GM11168 (cell line): ENCODE results near the gene SCP2.

Experiments
- in situ Hi-C: fragments of 300-500 bp; cut with MboI; formaldehyde crosslinking; loops from one replicate; pipeline ENCODE4 v1.12.0; 2022; ENCODE audit warnings: low sequenced_read_pairs; ENCODE audit not compliant: unreplicated experiment

SCP2 gene

GRCh38 chr1:53062708-53063591 is 135.9 kb downstream of the SCP2 start:
- in situ Hi-C loops, result no loop called here

- in situ Hi-C loops, result no loop called here
Observed at GRCh38 chr1:53063744-53064515, 136.9 kb downstream of the SCP2 start.

GRCh38 chr1:53065391-53065790 is 138.3 kb downstream of the SCP2 start:
- in situ Hi-C loops, result no loop called here

DNA sequence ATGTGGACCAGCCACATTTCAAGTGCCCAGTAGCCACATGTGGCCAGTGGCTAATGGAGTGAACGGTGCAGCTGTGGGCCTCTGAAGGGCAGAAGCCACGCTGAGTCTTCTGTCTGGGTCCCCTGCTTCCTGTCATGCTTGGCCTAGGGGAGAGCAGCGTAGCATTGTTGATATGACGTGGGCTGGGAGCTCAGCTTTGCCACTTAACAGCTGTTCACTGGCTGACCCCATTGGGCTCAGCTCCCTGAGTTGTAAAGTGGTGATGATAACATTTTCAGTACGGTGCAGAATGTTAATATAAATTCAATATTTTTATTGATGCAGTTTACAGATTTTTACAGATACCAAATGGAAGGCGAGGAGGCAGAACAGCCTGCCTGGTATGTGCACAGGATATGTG is 139.4 kb downstream of the SCP2 start:
- in situ Hi-C loops, result no loop called here

GRCh38 chr1:53066891-53067738 is 140.0 kb downstream of the SCP2 start:
- in situ Hi-C loops, result no loop called here

DNA sequence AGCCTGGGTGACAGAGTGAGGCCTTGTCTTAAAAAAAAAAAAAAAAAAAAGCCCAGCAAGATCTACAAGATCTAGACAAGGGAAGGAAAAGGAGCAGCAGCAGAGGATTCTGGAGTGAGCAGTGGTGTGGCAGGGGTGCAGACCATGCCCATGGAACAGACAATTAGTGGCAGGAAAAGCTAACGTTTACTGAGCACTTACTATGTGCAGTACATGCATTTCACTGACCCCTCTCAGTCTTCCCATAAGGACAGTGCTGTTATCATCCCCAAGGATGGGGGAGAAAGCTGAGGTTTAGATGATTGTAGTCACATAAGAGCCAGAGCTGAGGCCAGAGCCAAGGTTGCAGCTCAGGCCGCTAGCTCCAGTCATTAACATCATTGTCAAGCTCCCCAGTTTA is 140.8 kb downstream of the SCP2 start:
- in situ Hi-C loops, result no loop called here

DNA sequence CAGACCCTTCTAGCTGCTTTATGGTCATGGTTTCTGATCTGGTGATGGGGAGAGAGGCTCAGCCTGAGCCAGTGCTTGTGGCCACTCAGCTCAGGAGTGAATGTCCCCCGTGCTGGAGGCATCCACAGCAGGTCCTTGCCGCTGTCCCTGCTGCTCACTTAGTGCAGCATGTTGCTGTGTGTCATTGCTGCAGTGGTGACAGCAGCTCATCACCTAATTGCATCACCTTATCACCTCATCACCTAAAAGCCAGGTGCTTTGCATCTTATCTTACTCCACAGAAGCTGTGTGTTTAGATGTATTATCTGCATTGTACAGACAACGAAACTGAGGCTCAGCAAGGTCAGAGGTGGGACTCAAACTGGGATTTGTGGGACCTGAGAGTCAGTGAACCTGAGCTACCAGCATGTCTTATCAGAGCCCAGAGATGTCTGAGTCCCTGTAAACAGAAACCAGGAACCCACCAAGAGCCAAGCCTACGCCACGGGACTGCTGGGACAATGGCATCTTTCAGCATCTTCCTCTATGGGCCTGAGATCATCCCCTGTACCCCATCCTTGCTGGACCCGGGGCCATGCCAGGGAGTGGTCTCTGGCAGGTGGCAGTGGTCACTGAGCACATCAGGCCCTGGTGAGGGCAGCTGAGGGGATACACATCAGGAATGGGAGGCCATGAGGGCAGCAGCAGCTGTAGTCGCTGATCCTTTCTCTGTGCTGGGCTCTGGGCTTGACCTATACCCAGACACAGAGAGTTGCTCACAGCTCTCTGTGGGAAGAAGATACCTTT is 141.4 kb downstream of the SCP2 start:
- in situ Hi-C loops, result no loop called here

DNA sequence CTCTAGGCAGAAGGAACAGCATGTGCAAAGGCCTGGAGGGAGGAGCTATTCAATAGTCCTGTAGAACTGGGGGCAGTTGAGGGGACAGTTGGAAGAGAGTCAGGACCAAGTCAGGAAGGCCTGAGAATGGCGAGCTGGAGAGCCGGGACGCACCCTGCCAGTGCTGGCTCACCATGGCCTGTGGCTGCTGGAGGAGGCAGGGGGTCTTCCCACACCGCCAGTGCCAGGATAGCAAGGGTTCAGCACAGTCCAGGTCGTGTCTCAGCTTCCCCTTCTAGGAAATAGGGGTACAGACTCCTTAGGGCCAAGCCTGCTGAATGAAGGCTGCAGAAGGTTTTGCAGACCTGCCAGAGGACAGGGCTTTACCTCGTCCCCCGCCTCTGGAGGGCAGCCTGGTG is 142.2 kb downstream of the SCP2 start:
- in situ Hi-C loops, result no loop called here

DNA sequence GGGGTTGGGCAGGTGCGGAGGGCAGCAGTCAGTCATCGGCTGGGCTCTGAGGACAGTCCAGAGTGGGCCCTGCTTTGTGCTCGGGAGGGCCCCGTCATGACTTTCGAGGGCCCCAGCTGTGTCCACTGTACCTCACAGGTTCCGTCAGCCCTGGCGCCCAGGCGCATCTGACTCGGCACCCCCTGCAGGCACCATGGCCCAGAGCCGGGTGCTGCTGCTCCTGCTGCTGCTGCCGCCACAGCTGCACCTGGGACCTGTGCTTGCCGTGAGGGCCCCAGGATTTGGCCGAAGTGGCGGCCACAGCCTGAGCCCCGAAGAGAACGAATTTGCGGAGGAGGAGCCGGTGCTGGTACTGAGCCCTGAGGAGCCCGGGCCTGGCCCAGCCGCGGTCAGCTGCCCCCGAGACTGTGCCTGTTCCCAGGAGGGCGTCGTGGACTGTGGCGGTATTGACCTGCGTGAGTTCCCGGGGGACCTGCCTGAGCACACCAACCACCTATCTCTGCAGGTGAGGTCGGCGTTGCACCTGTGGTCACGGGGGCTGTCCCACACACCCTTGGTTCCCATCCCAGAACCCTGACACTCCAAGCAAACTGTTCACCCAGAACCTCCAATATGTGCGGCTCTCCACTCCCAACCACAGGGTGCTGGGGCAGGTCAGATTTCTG is 142.7 kb downstream of the SCP2 start:
- in situ Hi-C loops, result no loop called here

DNA sequence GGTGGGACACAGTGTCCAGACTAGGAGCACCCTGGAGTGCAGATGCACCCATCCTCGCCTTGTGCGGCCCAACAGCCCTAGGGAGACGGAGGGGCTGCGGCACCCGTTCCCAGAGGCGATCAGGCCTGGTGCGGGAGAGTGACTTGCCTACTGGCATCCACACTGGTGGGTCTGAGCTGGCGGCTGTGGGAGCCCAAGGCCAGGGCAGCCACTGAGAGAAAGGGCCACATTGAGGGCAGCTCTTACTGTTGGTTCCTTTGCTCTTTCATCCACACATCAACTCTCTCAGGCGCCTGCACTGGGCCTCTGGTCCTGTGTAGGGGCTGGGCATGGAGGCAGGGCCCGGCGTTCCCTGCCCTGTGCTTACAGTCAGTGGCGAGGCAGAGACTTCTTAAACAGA is 143.5 kb downstream of the SCP2 start:
- in situ Hi-C loops, result no loop called here

DNA sequence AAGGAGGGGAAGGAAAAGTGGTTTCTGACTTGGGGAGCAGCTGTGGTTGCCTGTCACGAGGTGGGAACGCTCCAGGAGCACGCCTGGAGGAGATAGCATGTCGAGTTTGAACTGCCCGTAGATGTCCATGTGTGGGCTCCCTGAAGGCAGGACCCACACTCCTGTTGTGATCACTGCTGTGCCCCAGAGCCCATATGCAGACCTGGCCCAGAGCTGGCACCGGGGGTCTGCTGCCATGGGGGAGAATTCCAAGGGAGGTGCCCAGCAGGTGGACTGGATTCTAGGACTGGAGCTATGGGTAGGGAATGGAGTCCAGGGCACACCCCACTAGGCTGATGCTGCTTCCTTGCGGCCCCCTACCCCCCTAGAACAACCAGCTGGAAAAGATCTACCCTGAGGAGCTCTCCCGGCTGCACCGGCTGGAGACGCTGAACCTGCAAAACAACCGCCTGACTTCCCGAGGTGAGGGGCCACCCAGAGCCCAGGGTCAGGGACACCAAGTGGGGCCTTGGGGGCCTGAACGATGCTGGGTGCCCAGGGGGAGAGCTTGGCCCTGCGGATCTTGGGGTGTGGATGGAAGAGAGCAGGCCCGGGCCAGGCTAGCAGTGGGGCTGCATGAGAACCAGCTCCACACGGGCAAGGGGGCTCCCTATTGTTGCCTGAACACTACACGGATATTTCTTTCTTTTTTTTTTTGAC is 144.2 kb downstream of the SCP2 start:
- in situ Hi-C loops, result no loop called here

- in situ Hi-C loops, result no loop called here
Observed at GRCh38 chr1:53071915-53072314, 144.8 kb downstream of the SCP2 start.

GRCh38 chr1:53073287-53073686 is 146.2 kb downstream of the SCP2 start:
- in situ Hi-C loops, result no loop called here

DNA sequence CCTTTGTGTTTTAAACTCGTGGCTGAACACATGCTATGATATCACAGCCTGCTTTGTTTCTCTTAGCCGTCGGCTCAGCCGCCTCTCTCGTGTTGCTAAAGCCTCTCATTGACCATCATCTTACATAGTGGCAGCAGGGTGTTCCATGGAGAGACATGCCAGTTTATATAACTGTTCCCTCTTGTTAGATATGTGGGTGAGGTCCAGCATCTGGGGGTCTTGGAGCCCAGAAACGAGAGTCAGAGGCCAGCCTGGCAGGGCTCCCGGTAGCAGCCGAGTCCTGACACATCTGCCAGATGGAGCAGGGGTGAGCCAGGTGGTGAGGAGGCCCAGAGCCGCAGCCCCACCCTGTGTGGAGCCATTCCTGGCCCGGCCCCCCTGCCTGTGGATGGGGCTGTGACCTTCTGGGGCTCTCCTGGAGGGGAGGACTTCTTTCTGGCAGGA is 146.8 kb downstream of the SCP2 start:
- in situ Hi-C loops, result no loop called here

DNA sequence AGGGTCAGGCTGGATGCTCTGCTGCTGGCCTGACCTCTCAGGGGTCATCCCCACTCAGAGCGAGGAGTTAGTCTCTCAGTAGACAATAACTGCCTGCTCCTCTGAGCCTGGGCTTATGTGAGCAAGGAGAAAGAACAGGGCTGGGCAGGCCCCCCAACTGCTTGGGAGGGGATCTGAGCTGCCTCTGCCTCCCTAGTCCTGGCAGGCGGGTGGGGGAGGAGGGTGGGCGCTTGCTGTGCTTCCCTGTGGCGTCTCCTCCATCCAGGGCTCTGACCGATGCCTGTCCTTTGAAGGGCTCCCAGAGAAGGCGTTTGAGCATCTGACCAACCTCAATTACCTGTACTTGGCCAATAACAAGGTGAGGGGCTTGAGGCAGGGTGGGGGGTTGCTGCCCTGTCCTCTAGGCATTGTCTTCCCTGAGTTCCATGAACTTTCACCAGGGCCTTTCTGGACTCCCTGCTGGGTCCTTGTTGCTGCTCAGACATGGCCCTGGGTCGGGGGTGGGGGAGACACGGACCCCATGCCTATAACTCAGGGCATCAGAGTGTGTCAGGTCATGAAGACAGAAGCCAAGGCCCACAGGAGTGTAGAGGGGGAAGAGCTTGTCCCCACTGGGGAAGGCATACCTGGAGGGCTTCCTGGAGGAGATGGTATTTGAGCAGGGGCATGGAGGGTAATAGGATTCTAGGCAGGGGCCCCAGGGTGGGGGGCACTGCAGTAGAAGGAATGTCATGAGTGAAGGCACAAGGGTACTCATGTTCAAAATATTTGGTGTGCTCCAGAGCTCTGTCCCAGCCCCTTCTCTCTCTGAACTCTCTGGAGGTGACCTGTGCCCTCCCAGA is 147.5 kb downstream of the SCP2 start:
- in situ Hi-C loops, result no loop called here

GRCh38 chr1:53075206-53075605 is 148.1 kb downstream of the SCP2 start:
- in situ Hi-C loops, result no loop called here

- in situ Hi-C loops, result no loop called here
Observed at GRCh38 chr1:53075761-53076163, 148.7 kb downstream of the SCP2 start.

DNA sequence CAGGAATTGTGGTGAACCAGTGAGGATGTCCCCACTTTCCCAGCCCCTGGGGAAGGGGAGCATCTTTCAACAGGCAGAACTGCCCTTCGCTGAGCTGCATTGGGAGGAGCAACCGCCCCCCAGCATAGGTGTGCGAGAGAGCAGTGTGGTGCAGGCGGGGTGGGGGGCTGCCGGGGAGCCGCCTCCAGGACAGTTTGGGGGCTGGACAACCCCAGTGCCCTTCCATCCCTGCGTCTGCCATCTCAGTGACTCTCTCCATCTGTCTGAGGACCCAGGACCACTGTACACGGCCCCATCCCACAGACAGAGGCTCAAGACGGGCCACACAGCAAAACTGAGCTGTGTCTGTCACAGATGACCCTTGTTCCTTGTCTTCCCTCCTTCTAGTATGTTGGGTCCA is 149.1 kb downstream of the SCP2 start:
- in situ Hi-C loops, result no loop called here
